GM18858 (cell line): ENCODE data around the gene PIGM.

Experiments used
- ATAC-seq: cut with Tn5 transposase; IDR thresholded peaks from one replicate; pipeline ENCODE4 v1.9.1; 2021; ENCODE audit not compliant: unreplicated experiment

The PIGM gene

DNA sequence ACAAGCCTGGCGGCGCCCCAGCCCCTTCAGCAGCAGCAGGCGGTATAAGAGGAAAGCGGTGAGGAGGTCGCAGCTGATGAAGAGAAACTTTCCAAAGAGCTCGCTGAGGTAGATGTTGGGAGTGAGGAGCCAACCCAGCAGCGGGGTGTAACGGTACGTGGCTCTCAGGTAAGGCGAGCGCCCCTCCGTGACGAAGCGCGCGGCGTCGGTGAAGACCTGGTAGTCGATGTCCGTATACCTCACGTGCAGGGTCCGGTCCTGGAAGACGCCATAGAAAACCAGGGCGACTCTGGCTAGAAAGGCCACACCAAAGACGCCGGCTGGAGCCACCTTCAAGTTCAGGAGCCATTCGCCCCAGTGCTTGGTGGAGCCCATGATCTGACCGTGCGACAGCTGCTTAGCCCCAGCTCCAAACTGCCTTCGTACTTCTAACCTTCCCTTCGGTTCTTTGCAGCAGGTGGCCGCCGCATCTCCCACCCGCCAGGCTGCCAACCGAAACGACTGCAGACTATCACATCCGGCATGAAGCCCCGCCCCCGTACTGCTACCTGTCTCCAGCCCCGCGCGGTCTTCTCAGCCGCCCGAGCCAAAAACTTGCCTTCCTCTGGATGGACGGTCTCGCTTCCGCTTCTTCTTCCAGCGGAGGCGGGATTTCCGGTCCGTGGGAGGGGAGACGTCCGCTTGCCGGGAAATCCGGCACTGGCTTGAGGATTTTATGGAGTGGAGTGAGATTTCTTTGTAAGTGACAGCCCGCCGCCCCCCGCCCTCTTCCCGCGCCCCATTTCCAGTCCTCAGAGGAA lies at the start of gene PIGM:
TSS of gene PIGM (minus strand) at position 626 of the 800 bp plus-strand sequence. CDS start at position 375, 251 bp downstream.
- peak; percentile 82 for ATAC-seq

DNA sequence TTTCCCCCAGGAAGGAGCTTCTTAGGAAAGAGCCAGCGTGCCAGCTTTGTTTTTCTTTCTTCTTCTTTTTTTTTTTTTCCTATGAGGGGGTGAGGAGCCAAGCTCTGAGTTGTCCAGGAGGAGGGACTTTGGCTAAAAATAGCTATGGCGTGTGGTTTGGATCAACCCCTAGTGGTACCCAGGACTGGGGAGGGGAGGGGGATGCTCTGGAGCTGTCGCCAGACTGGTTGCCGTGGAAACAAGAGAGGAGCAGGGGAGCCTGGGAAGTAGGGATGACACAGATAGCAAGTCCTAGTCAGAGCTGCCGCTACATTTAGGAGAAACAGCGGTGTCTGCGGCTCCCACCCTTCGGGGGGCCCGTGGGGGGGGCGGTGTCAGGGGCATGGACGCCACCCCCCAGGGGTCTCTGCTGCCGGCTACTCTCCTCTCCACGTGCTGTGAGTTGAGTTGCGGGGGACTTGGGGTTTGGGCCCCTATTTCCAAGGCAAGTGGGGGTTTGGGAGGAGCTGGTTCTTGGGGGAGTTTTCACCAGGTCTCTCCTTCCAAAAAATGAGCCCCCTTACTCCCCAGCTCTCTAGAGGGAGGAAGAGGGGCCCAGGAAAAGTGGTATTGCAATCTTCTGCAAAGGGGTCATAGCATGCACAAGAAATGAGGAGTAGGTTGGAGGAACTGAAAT lies 49.6 kb upstream of the PIGM start, which contains the start of gene KCNJ9:
TSS of gene KCNJ9 (plus strand) at position 278 of the 676 bp plus-strand sequence. CDS start 2,493 bp downstream, outside the sequence.
- ATAC-seq: no peak

DNA sequence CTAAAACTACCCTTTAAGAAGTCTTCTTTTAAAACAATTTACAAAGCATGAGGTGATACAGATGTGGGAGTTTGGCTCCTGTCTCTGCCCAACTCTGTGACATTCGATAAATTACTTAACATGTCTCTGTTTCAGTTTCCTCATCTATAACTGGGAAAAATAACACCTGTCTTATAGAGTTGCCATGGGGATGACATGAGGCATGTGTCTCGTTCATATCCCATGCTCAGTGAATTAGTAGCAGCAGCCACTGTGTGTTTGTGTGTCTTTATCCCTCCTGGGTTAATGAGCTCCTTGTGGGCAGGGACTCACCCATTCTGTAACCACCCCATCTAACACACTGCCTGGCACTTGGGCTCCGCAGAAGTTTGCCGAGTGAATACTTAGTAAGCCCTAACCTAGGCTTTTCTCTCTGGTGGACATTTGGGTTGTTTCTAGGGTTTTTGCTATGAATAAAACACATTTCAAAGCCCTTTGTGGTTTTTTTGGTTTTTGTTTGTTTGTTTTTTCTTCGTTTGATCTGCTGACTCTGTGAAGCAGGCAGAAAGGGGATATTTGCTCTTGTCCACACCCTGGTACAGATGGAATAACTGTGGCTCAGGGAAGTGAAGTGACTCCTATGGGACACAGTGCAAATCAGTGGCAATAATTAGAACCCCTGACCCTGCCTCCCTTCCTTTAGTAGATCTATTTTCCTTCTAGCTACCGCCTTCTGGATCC lies 48.8 kb upstream of the PIGM start:
- no peak for ATAC-seq

DNA sequence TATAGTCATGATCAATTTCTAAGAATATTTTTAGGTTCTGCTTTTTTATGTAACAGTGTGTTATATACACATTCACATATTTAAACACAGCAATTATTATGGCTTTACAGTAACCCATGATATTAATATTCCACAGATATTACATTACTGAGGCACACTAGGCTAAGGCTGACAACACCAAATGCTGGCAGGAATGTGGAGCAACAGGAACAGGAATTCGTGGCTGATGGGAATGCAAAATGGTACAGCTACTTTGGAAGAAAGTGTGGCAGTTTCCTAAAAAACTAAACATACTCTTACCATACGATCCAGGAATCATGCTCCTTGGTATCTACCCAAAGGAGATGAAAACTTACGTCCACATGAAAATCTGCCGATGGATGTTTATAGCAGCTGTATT lies 47.7 kb upstream of the PIGM start:
- no peak for ATAC-seq

DNA sequence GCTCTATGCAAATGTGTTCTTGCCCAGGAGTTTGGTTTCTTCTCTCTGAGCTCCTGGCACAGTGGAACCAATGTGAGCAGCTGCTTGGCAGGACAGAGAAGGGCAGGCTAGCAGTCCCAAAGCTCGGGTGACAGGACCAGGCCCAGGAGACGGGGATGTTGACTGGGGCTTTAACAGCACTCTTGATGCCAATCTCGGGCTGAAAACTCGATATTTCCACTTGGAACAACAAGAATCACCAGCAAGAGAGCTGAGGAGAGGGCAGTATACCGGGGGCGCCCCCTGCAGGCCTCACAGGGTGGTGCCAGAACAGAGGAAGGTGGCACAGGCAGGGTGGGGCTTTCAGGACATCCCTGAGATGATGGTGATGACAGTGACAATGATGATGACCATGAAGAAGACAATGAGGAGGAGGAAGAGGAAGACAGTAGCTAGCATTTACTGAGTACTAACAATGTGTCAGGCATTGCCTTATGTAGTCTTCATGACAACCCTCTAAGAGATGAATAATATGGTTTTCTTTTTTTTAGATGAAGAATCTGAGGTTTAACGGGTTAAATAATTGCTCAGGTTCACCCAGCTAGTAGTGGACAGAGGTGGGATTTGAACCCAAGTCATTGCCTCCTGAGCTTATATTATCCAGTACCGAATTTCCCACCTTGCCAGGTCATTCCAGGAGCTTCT lies 46.9 kb upstream of the PIGM start:
- peak; percentile 51 for ATAC-seq

DNA sequence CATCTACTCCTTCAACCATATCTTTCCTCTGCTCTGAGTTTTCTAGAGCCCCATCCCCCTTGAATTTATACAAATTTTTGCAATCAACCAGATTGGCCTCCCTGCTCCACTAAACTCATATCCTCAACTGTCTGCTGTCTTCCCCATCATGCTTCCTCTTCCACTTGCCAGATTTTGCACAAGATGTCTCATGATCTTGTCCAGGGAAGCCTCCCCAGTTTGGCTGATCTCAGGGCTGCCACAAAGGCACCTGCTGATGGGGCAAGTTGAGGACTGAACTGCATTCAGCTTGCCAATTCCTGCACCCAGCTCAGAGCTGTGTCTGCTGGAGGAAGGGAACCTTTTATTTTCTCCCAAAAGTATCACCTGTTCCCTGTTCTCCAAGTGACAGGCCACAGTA lies 45.7 kb upstream of the PIGM start:
- ATAC-seq: no peak

DNA sequence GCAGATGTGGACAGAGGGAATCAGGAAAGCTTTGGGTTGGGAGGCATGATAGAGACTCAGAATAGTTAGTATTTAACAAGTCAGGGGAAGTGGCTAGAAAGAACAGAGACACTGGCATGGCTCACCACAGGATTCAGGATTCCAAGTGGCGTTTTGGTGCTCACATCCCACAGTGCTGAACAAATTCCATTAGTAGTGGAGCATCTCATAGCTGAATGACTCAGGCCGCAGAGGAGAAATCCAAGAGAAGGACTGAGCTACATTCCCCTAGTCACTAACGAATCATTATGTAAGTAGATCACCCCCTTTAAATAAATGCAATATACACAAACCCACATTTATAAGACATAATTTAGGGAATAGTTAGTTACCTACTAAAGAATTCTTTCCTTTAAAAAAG lies 44.5 kb upstream of the PIGM start:
- ATAC-seq: no peak

DNA sequence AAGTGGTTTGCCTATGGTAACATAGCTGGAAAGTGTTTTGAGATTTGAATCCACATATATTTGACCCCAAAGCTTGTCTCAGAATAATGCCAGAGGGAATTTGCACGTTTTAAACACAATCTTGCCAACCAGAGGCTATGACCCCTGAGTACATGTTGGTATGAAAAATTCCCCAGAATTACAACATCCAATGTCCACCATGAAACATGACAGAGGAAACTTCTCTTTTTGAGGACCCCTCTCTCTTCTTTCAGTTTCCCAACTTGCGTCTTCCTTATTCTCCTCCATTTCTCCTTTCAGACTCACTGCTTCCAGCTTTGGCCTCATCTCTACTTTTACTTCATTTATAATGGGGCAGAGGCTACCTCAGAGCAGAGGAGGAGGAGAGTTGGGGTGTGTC lies 44.0 kb upstream of the PIGM start:
- ATAC-seq: no peak

DNA sequence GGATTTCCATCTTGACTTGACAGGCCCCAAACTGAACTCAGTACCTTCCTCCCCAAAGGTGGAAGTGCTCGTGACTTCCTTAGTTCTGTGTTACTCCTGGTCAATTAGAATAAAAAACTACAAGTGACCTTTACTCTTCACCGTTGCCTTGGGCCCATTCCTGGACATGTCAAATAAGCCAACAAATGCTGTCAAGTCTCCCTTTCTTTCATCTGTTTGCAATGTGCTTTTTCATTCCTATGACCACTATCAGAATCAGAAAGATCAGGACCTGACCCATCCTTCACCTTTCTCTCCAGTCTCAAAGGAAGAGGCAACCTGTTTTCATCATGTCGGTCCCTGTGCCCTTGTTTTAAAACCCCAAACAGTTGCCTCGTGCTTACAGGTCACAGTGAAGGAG lies 43.1 kb upstream of the PIGM start:
- ATAC-seq: no peak

DNA sequence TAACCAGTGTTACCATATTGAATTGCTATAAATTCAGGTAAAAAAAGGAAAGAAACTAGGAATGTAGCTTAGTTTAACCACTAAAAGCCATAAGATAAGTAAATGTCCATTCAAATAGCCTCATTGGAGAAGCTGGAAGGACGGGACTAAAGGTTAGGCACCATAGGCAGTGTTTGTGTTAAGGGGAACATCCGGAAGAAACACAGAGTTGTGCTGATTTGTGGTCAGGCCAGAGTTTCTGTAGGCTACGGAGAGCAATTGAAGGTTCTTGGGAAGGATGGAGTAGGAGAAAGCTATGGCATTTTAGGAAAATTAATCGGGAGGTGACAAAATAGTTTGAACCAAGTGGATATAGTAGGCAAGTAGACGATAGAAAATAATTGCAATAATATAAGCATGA lies 39.5 kb upstream of the PIGM start:
- ATAC-seq: no peak

DNA sequence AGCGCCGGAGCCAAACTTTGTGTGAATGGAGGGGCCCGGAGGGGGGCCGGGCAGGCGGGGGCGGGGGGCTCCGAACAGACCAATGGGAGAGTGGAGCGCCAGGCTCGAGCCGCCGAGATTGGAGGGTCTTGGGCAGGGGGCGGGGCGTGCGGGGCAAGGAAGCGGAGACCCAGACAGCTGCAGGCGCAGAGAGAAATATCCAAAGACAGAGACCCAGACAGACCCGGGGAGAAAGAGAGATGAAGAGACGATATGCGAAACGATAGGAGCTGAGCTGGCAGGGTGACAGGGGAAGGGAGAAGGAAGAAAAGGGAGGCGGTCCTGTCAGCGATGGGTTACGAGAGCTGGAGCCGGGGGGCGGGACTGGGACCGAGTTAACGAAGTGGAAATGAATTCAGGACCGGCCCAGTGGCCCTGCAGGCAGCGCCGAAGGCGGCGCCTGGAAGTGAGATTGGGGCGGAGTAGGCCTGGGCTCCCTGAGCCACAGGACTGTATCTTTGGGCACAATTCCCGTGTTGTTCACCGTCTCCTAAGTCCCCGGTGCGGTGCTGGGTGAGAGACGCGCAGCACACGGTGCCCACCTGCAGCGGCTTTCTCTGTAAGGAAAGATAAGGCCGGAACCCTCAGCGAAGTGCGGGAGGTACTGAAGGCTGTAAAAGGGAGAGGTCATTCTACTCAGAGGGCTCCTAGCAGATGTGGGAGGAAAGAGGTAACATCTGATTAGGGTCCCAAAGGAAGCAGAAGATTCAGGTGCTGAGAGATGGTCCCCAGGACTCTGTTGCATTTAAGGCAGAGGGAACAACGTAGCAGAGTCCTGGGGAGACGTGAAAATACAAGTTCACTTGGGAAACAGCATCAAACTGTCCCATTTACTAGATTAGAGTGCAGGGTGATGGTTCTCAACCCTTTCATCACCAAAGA lies 38.7 kb upstream of the PIGM start:
- no peak for ATAC-seq

DNA sequence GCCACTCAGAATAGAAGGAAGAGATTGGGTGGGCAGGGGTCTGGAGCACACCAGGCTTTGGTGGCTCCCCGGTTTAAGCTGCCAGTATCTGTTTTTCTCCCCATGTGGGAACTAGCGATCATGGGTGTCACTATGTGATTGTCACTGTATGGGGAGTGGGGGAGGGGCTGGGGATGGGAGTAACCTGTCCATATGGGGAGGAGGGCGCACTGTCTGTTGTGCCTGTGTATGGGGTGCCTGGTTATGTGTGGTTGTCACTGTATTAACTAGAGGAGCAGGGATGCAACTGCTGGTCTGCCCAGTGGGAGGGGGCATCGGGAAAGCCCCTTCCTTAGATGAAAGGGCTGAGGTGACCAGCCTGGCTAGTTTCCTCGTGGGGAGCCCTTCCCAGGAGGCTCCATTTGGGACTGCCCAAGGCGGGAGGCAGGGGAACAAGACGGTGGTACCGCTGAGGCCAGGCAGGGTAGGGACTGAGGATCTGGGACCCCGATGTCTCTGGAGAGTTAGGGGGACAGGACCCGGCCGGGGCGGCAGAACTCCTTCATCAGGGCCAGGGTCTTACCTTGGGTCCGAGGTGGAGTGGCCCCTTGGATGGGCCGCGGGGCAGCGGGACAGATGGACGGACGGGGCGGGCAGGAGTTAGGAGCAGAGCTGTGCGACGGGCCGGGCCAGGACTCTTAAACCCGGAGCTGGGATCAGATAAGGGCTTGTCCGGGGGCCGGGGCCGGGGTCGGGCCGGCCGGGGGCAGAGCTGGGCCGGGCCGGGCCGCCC lies 37.9 kb upstream of the PIGM start, which contains the start of gene KCNJ10:
TSS of gene KCNJ10 (minus strand) at position 701 of the 772 bp plus-strand sequence. CDS start 27,628 bp downstream, outside the sequence.
- ATAC-seq: no peak

DNA sequence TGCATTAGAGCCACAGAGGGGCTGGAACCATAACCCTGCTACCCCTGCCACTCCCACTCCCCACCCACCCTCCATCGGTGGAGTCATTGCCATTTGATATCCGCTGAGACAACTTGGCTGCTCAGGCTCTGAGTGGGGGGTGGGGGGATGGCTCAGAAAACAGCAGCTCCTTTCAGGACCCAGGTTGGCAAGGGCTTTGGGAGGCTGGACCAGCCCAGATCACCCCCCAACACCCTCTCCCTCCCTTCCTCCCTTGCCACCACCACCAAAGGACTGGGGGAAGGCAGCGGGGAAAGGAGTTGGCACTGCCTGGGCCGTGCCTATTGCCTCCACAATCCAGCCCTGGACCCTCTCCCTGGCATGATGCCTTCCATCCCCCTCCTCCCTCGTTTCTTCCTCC lies 36.4 kb upstream of the PIGM start:
- ATAC-seq: no peak

DNA sequence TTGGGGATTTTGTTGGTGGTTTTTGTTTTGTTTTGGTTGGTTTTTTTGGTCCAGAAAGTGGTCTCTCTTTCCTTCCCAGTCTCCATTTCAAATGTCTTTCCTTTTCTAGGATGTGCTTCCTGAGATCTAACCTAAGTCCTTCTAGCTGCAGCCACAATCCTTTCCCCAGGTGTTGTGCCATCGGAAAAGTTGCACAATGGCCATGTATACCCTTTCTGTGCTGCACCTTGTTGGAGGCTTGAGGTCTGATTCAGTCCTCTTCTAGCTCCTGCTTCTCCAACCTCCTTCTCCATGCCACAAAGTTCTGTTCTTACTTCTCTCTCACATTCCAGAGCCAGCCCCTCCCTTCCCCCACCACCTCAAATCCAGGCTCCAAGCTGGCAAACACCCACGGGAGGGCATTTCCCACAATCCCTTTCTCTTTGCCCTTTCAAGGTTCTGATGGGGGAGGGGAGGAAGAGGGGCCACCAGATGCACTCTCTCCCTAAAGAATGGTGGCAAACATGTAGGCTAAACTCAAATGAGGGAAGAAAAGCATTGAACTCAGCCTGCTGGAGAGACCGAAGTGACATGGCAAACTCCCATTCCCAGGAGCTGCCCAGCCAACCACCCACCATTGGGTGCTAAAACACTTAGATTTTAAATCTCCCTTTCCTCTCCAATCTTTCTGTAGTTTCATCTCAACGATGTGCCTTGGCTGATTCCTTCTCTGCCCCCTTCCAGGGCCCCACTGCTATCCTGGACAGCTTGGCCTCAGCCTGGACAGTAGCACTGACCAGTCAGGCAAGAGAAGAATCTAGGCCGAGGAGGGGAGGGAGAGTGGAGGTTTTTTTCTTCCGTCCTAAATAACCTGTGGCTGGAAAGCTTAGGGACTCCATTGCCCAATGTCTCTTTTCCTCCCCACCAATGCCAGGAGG lies 35.3 kb upstream of the PIGM start:
- no peak for ATAC-seq

DNA sequence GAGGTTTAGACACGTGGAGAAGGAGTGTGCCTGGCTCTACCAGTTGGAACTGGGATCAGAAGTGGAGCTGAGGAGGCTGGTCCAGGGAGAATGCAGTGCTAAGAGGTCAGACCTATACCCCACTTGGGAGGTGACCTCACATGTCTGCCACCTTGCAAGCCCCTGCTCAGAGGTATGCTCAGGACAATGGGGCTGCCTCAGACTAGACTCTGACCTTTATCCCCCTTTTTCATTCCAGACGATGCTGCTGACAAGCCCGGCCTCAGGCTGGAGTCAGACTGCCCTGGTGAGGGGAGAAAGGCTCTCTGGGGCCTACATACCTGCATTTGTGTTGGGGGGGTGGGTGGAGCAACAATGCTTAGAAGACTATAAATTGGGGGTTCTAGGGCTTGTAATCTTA lies 33.0 kb upstream of the PIGM start:
- no peak for ATAC-seq

DNA sequence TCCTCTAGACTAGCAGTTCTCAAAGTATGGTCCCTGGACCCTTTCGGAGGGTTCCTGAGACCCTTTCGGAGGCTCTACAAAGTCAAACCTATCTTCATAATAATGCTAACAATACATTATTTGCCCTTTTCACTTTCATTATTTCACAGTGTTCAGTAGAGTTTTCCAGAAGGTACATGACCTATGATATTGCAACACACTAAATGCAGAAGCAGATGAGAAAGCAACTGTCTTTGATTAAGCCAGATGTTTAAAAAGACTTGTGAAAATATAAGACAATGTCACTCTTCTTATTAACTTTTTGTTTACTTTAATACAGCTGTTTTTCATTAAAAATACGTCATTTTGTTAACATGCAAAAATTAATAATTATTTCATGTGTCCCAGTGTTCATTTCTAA lies 32.4 kb upstream of the PIGM start:
- ATAC-seq: no peak

DNA sequence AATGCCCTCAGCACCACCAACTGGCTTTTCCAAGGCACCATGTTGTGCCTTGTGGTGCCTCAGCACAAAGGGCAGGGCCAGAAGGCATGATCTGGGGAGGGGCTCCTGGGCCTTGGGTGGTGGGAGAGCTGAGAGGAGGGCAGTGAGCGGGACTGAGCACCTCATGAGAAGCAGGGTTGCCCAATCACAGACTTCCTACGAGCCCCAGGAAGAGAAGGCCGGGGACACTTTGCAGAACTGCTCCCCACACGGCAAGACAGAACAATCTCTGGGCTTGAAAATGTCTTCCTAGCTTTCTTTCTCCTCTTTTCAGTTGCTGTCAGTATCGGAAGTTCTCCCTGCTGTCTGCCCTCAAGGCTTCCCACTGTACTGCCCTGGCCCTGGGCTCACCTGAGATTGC lies 31.4 kb upstream of the PIGM start:
- ATAC-seq: no peak

DNA sequence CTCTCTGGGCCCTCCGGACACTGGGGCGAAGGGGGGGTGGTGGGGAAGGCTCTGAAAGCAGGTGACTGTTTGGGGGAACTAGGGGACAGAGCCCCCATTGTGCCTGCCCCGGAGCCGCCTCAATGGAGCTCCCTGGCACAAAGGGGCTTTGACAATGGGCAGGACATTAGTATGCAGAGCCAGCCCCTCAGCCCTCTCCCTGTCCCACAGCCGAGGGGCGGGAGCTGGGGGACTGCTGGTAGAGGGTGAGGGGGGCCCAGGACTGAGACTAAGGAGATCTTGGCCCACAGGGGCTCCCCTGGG lies 30.4 kb upstream of the PIGM start:
- ATAC-seq: no peak
